Measurements from ENCODE around the gene IGSF5.

GRCh38 chr21:39843483-39843882 lies 98.5 kb downstream of the IGSF5 start:
- TF ChIP-seq CTCF (conservative IDR thresholded peaks at IDR 0.05) (no peak), EZH2 (IDR thresholded peaks at IDR 0.05; ENCODE audit: low read depth) (no peak)
